Thyroid gland (tissue), 4 donors: Measurements from ENCODE around the gene VWDE.

Experiments
- CTCF ChIP-seq, 6 experiments: fragments of 200-600 bp in 3 of 6; fragments of 450-650 bp in 3 of 6; sonication (generic) in 3 of 6; IDR thresholded peaks; one replicate each; pipeline ENCODE4 v1.5.1; 2016 to 2019; ENCODE audit warnings: antibody characterized with exemption in 6 of 6, mild to moderate bottlenecking in 2 of 6, inconsistent platforms in 1 of 6, moderate library complexity in 1 of 6
- POLR2A ChIP-seq, 2 donors: fragments of 450-650 bp; IDR thresholded peaks; one replicate each; pipeline ENCODE4 v1.6.1; 2017; ENCODE audit warnings: antibody characterized with exemption in 2 of 2, mild to moderate bottlenecking in 2 of 2, moderate library complexity in 1 of 2

GRCh38 chr7:12378389-12378788, 25.3 kb downstream of the VWDE start:
- TF ChIP-seq CTCF (IDR thresholded peaks at IDR 0.05) (no peak), POLR2A (IDR thresholded peaks at IDR 0.05) (no peak)
